HepG2 (cell line): ENCODE measurements around the gene PYGO2. TPM values are rescaled to one million over a fixed set of nuclear protein-coding genes. Genes with fewer than 3 reads are reported as not detected.
A peak's percentile ranks its signal among the peaks of the same experiment; 100 is the strongest.

Source experiments
- ARID3A ChIP-seq: IDR thresholded peaks from 2 replicates; pipeline ENCODE4 v1.6.1; 2012; ENCODE audit warnings: low read depth, low read length, improper control_type of control experiment
- CREB3 ChIP-seq: sonication (generic); formaldehyde crosslinking; IDR thresholded peaks from 2 replicates; pipeline ENCODE4 v1.5.0; 2020; ENCODE audit warnings: missing genetic modification reagents
- DMTF1 ChIP-seq: sonication (generic); formaldehyde crosslinking; IDR thresholded peaks from 2 replicates; pipeline ENCODE4 v1.4.0; 2020; ENCODE audit warnings: mild to moderate bottlenecking, missing genetic modification reagents
- FOXA1 ChIP-seq, 2 experiments: fragments of 450-650 bp in 1 of 2; sonication (generic) in 1 of 2; formaldehyde crosslinking in 1 of 2; IDR thresholded peaks; 2 replicates each; pipeline versions ENCODE4 v1.4.0 to v1.6.1; 2016 to 2020; ENCODE audit warnings: missing genetic modification reagents in 1 of 2
- FOXC1 ChIP-seq: sonication (generic); formaldehyde crosslinking; IDR thresholded peaks from 2 replicates; pipeline ENCODE4 v1.8.0; 2022; ENCODE audit warnings: mild to moderate bottlenecking, missing genetic modification reagents, borderline replicate concordance
- FOXK1 ChIP-seq: sonication (generic); formaldehyde crosslinking; IDR thresholded peaks from 2 replicates; pipeline ENCODE4 v1.4.0; 2020; ENCODE audit warnings: low read depth, missing genetic modification reagents, borderline replicate concordance
- HNF4G ChIP-seq, 2 experiments: sonication (generic) in 1 of 2; formaldehyde crosslinking in 1 of 2; IDR thresholded peaks; 2 replicates each; pipeline versions ENCODE4 v1.4.0 to v1.6.1; 2011 to 2020; ENCODE audit warnings: borderline replicate concordance in 2 of 2, low read depth in 2 of 2, mild to moderate bottlenecking in 2 of 2, low read length in 1 of 2, missing genetic modification reagents in 1 of 2, moderate library complexity in 1 of 2
- IKZF5 ChIP-seq: IDR thresholded peaks from 2 replicates; pipeline ENCODE4 v1.6.1; 2018; ENCODE audit warnings: missing genetic modification reagents, mild to moderate bottlenecking, missing compliant biosample characterization
- KDM2A ChIP-seq: sonication (generic); formaldehyde crosslinking; IDR thresholded peaks from 2 replicates; pipeline ENCODE4 v1.4.0; 2020; ENCODE audit warnings: low read depth, missing genetic modification reagents, borderline replicate concordance
- MAFG ChIP-seq: sonication (generic); formaldehyde crosslinking; IDR thresholded peaks from 2 replicates; pipeline ENCODE4 v1.5.1; 2020; ENCODE audit warnings: mild to moderate bottlenecking, missing genetic modification reagents
- NRL ChIP-seq: sonication (generic); formaldehyde crosslinking; IDR thresholded peaks from 2 replicates; pipeline ENCODE4 v1.5.0; 2020; ENCODE audit warnings: missing genetic modification reagents, mild to moderate bottlenecking, moderate library complexity, borderline replicate concordance
- PCBP1 ChIP-seq: fragments of 200-400 bp; formaldehyde crosslinking; IDR thresholded peaks from 2 replicates; pipeline ENCODE4 v1.6.1; 2017; ENCODE audit warnings: mild to moderate bottlenecking, low read depth, low read length, borderline replicate concordance
- SIN3A ChIP-seq: IDR thresholded peaks from 2 replicates; pipeline ENCODE4 v1.6.1; 2011; ENCODE audit warnings: low read depth, mild to moderate bottlenecking, control low read depth, low read length, borderline replicate concordance
- TAF1 ChIP-seq: sonication (generic); formaldehyde crosslinking; IDR thresholded peaks from 2 replicates; pipeline ENCODE4 v1.4.0; 2020; ENCODE audit warnings: missing genetic modification reagents
- ZFP90 ChIP-seq: sonication (generic); formaldehyde crosslinking; IDR thresholded peaks from 2 replicates; pipeline ENCODE4 v1.8.0; 2022; ENCODE audit warnings: missing genetic modification reagents, mild to moderate bottlenecking, inconsistent platforms, borderline replicate concordance
- ZNF335 ChIP-seq: sonication (generic); formaldehyde crosslinking; IDR thresholded peaks from 2 replicates; pipeline ENCODE4 v1.4.0; 2020; ENCODE audit warnings: missing genetic modification reagents
- ZNF350 ChIP-seq: sonication (generic); formaldehyde crosslinking; IDR thresholded peaks from 2 replicates; pipeline ENCODE4 v1.4.0; 2020; ENCODE audit warnings: mild to moderate bottlenecking, low read depth, missing genetic modification reagents, borderline replicate concordance
- ZNF382 ChIP-seq: sonication (generic); formaldehyde crosslinking; IDR thresholded peaks from 2 replicates; pipeline ENCODE4 v1.5.0; 2020; ENCODE audit warnings: missing genetic modification reagents, mild to moderate bottlenecking, borderline replicate concordance
- ZNF709 ChIP-seq: sonication (generic); formaldehyde crosslinking; IDR thresholded peaks from 2 replicates; pipeline ENCODE4 v1.5.0; 2020; ENCODE audit warnings: mild to moderate bottlenecking, missing genetic modification reagents
- ZSCAN22 ChIP-seq: sonication (generic); formaldehyde crosslinking; IDR thresholded peaks from 2 replicates; pipeline ENCODE4 v1.4.0; 2020; ENCODE audit warnings: mild to moderate bottlenecking, missing genetic modification reagents
- polyA plus RNA-seq, 8 experiments: library from polyadenylated mRNA; depleted of rRNA in 3 of 8; stranded (reverse) in 7 of 8; unstranded in 1 of 8; fragments of >200 nt; fragmentation: Illumina TruSeq in 4 of 8; extraction: Trizol in 4 of 8; gene quantifications; 2 replicates each; pipeline versions ENCODE4 v1.2.1 to v1.2.3, GENCODE V29; 2011 to 2016; ENCODE audit warnings: low read depth in 4 of 8, missing spikeins in 1 of 8, mixed read lengths in 1 of 8; ENCODE audit not compliant: insufficient read depth in 1 of 8
- total RNA-seq, 5 experiments: library from RNA; depleted of rRNA; stranded (reverse); fragments of >200 nt; fragmentation: Illumina TruSeq; extraction: Trizol; gene quantifications; 2 replicates each; pipeline ENCODE4 v1.2.3, GENCODE V29; 2016; ENCODE audit warnings: low read depth in 1 of 5

Gene PYGO2
- total and polyA plus RNA-seq, 2 of the 13 experiments (the other 11 are each of a cell fraction or from before 2014, with no cell fraction given) = 20.3 to 21.8 TPM

- peak; percentile 40; the same call in 1 of the 2 replicates for TF ChIP-seq IKZF5 (CRISPR knock-in tag)
- TF ChIP-seq FOXK1 (CRISPR knock-in tag) = peak; percentile 70; the same call in 1 of the 2 replicates
- no peak for TF ChIP-seq HNF4G (IDR thresholded peaks at IDR 0.05; ENCODE audit: borderline replicate concordance, low read depth, low read length)
- TF ChIP-seq HNF4G (CRISPR knock-in tag; IDR thresholded peaks at IDR 0.05; ENCODE audit: borderline replicate concordance, low read depth) = no peak
- TF ChIP-seq ZNF335 (CRISPR knock-in tag) = no peak
- no peak for TF ChIP-seq DMTF1
- TF ChIP-seq ARID3A = no peak
- no peak for TF ChIP-seq FOXA1 (IDR thresholded peaks at IDR 0.05)
- no peak for TF ChIP-seq FOXA1 (CRISPR knock-in tag; IDR thresholded peaks at IDR 0.05)
- TF ChIP-seq ZNF382 (CRISPR knock-in tag) = no peak
- no peak for TF ChIP-seq ZNF350 (CRISPR knock-in tag)
- no peak for TF ChIP-seq TAF1 (CRISPR knock-in tag)
- no peak for TF ChIP-seq MAFG (CRISPR knock-in tag)
- TF ChIP-seq ZSCAN22 (CRISPR knock-in tag) = no peak
- TF ChIP-seq ZNF709 (CRISPR knock-in tag) = peak; percentile 28; the same call in 1 of the 2 replicates
- no peak for TF ChIP-seq KDM2A (CRISPR knock-in tag)
- TF ChIP-seq NRL (CRISPR knock-in tag) = no peak
- no peak for TF ChIP-seq PCBP1
- TF ChIP-seq FOXC1 (CRISPR knock-in tag) = no peak
- TF ChIP-seq CREB3 (CRISPR knock-in tag) = no peak
- no peak; the same call in 1 of the 2 replicates for TF ChIP-seq ZFP90
- TF ChIP-seq SIN3A = no peak
These were observed 38.2 kb upstream of the PYGO2 start (continued) for GRCh38 chr1:154999571-155000410.
